ENCODE data around the gene CRYBB1. TPM values are rescaled to one million over a fixed set of nuclear protein-coding genes. Genes with fewer than 3 reads are reported as not detected.

CRYBB1 gene
- total RNA-seq, 3 donors from 2014 or later (not counting 1 experiment from before 2014, with no cell fraction given) = not detected

- Mint-ChIP-seq H3K9me3 (no peaks in the 10 kb centered on the region), H3K4me1 (peaks cover 61 to 70% of the 10 kb centered on the region in 2 donors), H3K4me3 (no peak overlapping the region), H3K27me3 (ENCODE audit: low read depth in 2 of 2) (no peaks in the 10 kb centered on the region), H3K36me3 (peaks cover 3% of the 10 kb centered on the region), H3K27ac (peak overlapping the region; percentile 76 to 81)
- TF ChIP-seq, protein P1, sequence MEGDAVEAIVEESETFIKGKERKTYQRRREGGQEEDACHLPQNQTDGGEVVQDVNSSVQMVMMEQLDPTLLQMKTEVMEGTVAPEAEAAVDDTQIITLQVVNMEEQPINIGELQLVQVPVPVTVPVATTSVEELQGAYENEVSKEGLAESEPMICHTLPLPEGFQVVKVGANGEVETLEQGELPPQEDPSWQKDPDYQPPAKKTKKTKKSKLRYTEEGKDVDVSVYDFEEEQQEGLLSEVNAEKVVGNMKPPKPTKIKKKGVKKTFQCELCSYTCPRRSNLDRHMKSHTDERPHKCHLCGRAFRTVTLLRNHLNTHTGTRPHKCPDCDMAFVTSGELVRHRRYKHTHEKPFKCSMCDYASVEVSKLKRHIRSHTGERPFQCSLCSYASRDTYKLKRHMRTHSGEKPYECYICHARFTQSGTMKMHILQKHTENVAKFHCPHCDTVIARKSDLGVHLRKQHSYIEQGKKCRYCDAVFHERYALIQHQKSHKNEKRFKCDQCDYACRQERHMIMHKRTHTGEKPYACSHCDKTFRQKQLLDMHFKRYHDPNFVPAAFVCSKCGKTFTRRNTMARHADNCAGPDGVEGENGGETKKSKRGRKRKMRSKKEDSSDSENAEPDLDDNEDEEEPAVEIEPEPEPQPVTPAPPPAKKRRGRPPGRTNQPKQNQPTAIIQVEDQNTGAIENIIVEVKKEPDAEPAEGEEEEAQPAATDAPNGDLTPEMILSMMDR (IDR thresholded peaks at IDR 0.05) = no peak
- DNase-seq (no peak), ATAC-seq (no peak)
- Histone ChIP-seq H3K4me3 (ENCODE audit: low read length) (no peak overlapping the region), H3K4me1 (ENCODE audit: control insufficient read depth, insufficient read depth, low read length) (peaks cover 88% of the 10 kb centered on the region), H3K27ac (ENCODE audit: low read length) (no peak overlapping the region), H3K27me3 (ENCODE audit: control insufficient read depth, insufficient read depth, low read length) (no peaks in the 10 kb centered on the region), H3K9me3 (ENCODE audit: control insufficient read depth, insufficient read depth, low read length) (no peaks in the 10 kb centered on the region), H3K36me3 (ENCODE audit: control insufficient read depth, insufficient read depth, low read length) (peaks cover 22% of the 10 kb centered on the region)
- intact Hi-C loops (cut with micrococcal nuclease) = no loop called here
- WGBS (ENCODE audit: insufficient coverage) = 87% methylated on average over 2 of the region's 2 CpGs
Measured at GRCh38 chr22:26551568-26551967, 66.3 kb downstream of the CRYBB1 start.

DNA sequence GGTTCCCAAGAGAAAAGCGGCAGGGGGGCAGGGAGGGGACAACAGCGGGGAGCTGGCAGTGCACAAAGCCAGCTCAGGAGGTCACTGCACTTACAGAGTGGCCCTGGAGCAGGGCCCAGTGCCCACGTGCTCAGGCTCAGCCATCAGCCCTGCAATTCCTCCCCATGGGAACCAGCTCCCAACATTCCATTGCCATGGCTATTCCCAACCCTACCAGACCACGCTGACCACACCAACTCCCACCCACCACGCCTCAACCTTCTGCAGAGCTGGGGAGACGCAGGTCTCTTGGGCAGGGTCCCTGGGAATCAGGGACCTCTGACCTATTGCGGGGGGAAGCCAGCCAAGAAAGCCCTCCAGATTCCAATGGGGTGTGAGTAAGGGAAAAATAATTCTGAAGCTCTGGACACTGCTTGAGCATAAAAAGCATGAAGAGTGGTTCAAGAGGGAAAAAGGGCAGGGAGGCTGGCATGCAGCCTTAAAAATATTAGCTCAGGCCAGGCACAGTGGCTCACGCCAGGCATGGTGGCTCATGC, 67.3 kb downstream of the CRYBB1 start:
- peaks cover 67 to 75% of the 10 kb centered on the region in 2 donors for H3K4me1 Mint-ChIP-seq
- WGBS (ENCODE audit: insufficient coverage) = 92% methylated on average over 8 of the region's 8 CpGs

DNA sequence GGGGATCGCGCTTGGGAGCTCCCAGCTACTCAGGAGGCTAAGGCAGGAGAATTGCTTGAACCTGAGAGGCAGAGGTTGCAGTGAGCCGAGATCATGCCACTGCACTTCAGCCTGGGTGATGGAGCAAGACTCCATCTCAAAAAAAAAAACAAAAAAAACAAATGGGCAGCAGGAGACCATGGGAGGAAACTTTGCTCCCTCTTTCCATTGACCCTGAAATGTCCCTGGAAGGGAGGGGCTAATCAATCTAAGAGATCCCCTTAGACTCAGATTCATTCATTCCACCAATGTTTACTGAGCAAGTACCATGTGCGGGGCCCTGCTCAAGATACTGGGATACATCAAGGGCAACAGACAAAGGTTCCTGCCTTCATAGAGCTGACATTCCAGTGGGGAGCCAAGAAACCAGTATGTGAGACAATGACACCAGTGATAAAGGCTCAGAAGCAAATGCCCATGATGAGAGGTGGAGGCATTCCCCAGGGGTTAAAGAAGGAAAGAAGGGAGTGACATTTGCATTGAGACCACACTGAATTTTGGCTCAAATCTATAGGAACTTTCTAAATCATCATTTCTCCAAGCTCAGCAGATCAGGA, 67.8 kb downstream of the CRYBB1 start:
- H3K27ac Mint-ChIP-seq = peak overlapping the region; percentile 76 to 81
- Histone ChIP-seq H3K4me1 (ENCODE audit: control insufficient read depth, insufficient read depth, low read length) (peaks cover 87% of the 10 kb centered on the region), H3K27me3 (ENCODE audit: control insufficient read depth, insufficient read depth, low read length) (no peaks in the 10 kb centered on the region), H3K27ac (ENCODE audit: low read length) (no peak overlapping the region), H3K4me3 (ENCODE audit: low read length) (no peak overlapping the region), H3K36me3 (ENCODE audit: control insufficient read depth, insufficient read depth, low read length) (peaks cover 22% of the 10 kb centered on the region), H3K9me3 (ENCODE audit: control insufficient read depth, insufficient read depth, low read length) (no peaks in the 10 kb centered on the region)
- no peaks in the 10 kb centered on the region for H3K27me3 Mint-ChIP-seq (ENCODE audit: low read depth in 2 of 2)
- H3K4me3 Mint-ChIP-seq = peak overlapping the region; percentile 4
- TF ChIP-seq, protein P1 (IDR thresholded peaks at IDR 0.05) = no peak
- DNase-seq (no peak), ATAC-seq (no peak)
- H3K9me3 Mint-ChIP-seq = no peaks in the 10 kb centered on the region
- peaks cover 70 to 79% of the 10 kb centered on the region in 2 donors for H3K4me1 Mint-ChIP-seq
- 100% methylated on average over 4 of the region's 4 CpGs for WGBS (ENCODE audit: insufficient coverage)
- peaks cover 6% of the 10 kb centered on the region for H3K36me3 Mint-ChIP-seq
- intact Hi-C loops (cut with micrococcal nuclease) = loop anchor here (5.0 kb wide), 2 partner anchors 37 to 48 kb away; no protein-coding TSS in a partner anchor

More for the DNA sequence above, 67.3 kb downstream of the CRYBB1 start:
- no peaks in the 10 kb centered on the region for H3K27me3 ChIP-seq (ENCODE audit: control insufficient read depth, insufficient read depth, low read length)
- ATAC-seq = no peak
- H3K27ac Mint-ChIP-seq = peak overlapping the region; percentile 76 to 81
- no peak overlapping the region for H3K4me3 Mint-ChIP-seq
- no peaks in the 10 kb centered on the region for H3K9me3 ChIP-seq (ENCODE audit: control insufficient read depth, insufficient read depth, low read length)
- TF ChIP-seq, protein P1 (IDR thresholded peaks at IDR 0.05) = no peak
- H3K4me1 ChIP-seq (ENCODE audit: control insufficient read depth, insufficient read depth, low read length) = peaks cover 88% of the 10 kb centered on the region
- no peaks in the 10 kb centered on the region for H3K9me3 Mint-ChIP-seq
- DNase-seq = no peak
- intact Hi-C loops (cut with micrococcal nuclease) = no loop called here
- peaks cover 26% of the 10 kb centered on the region for H3K36me3 ChIP-seq (ENCODE audit: control insufficient read depth, insufficient read depth, low read length)
- no peak overlapping the region for H3K4me3 ChIP-seq (ENCODE audit: low read length)
- no peak overlapping the region for H3K27ac ChIP-seq (ENCODE audit: low read length)
- H3K27me3 Mint-ChIP-seq (ENCODE audit: low read depth in 2 of 2) = no peaks in the 10 kb centered on the region
- H3K36me3 Mint-ChIP-seq = peaks cover 6% of the 10 kb centered on the region

Other genes starting within 250 kb of the CRYBB1 start
- gene ASPHD2, start 188.8 kb downstream of the CRYBB1 start, total RNA-seq = 1 to 10 TPM; 1.6 to 3.0 (median 1.9) TPM
- gene HPS4, start 134.2 kb downstream of the CRYBB1 start, total RNA-seq = 10 to 100 TPM; 44.8 to 53.6 (median 50.7) TPM
- 10 to 100 TPM; 18.8 to 21.5 (median 21.4) TPM for gene SRRD, start 134.2 kb downstream of the CRYBB1 start, total RNA-seq
- 100 to 1,000 TPM; 108 to 131 (median 124) TPM for gene TFIP11, start 105.6 kb downstream of the CRYBB1 start, total RNA-seq
- gene TPST2, start 27.9 kb downstream of the CRYBB1 start, total RNA-seq = 100 to 1,000 TPM; 145 to 206 (median 155) TPM
- gene CRYBA4, start 3.9 kb upstream of the CRYBB1 start, total RNA-seq = under 1 TPM in 1 of 3 donors, not detected in 2; 0.59 TPM
- 100 to 1,000 TPM in 1 of 3 donors, 10 to 100 TPM in 2; 75.3 to 105 (median 76.3) TPM for gene MIAT, start 39.6 kb upstream of the CRYBB1 start, total RNA-seq

All from natural killer cell (primary cell).